HepG2 (cell line): Measurements from ENCODE around the gene GSTK1. TPM values are rescaled to one million over a fixed set of nuclear protein-coding genes. Genes with fewer than 3 reads are reported as not detected.
"Not testable (repeated sequence)": the region's sequence is repeated elsewhere in the genome, so short reads cannot be mapped to it uniquely, and the experiment has no call there.

Source experiments
- ATAC-seq: fragments of 200-7000 bp; cut with Tn5 transposase; 3 replicates; pipeline ENCODE4 v1.9.1; 2020; ENCODE audit warnings: mild to moderate bottlenecking, moderate library complexity
- BruUV-seq: library from RNA; stranded (reverse); fragments of 400-500 nt; replicated peaks from 2 replicates; lab custom pipeline; 2021; lab: Mats Ljungman, UMichigan
- CTCF ChIA-PET: fragments of 300-600 bp; formaldehyde crosslinking; extraction: SDS; loops from one replicate; lab custom pipeline; 2021; ENCODE audit warnings: low total read pairs, inconsistent platforms, low intra/inter-chr PET ratio; lab: Yijun Ruan, JAX
- POLR2A ChIA-PET: fragments of 350-600 bp; sonication (Branson Sonifier 250); formaldehyde crosslinking; loops from one replicate; lab custom pipeline; 2020; ENCODE audit warnings: antibody characterized with exemption, inconsistent platforms; lab: Yijun Ruan, JAX
- DNase-seq: peaks from one replicate; pipeline ENCODE4 v3.0.0-alpha.2; 2015; ENCODE audit warnings: low spot score
- FAIRE-seq: peaks from 3 replicates; lab custom pipeline; 2011; peaks lifted over from hg19 to GRCh38; lab: Jason Lieb, UNC
- H2AFZ ChIP-seq: one replicate; pipeline ENCODE4 v1.6.1; 2011; ENCODE audit warnings: low read length, inconsistent platforms
- H3K27ac ChIP-seq: fragments of 300-600 bp; 3 replicates; pipeline ENCODE4 v1.8.0; 2011; ENCODE audit warnings: mixed run types, mild to moderate bottlenecking, mixed read lengths, low read length, inconsistent platforms; ENCODE audit not compliant: insufficient read depth; ENCODE audit errors: extremely low read length
- H3K27me3 ChIP-seq, 2 experiments: fragments of 200-600 bp in 1 of 2; 2 replicates in 1 of 2; 3 replicates in 1 of 2; pipeline versions ENCODE4 v1.6.0 to v1.8.0; 2011; ENCODE audit warnings: low read length in 2 of 2, mild to moderate bottlenecking in 2 of 2, moderate library complexity in 2 of 2, inconsistent platforms in 1 of 2; ENCODE audit not compliant: insufficient read depth in 2 of 2, control insufficient read depth in 1 of 2
- H3K36me3 ChIP-seq, 2 experiments: fragments of 200-600 bp in 1 of 2; replicated peaks in 1 of 2; 2 replicates in 1 of 2; 3 replicates in 1 of 2; pipeline versions ENCODE4 v1.5.1 to v1.8.0; 2011; ENCODE audit warnings: low read length in 2 of 2, inconsistent platforms in 1 of 2; ENCODE audit not compliant: insufficient read depth in 2 of 2, control insufficient read depth in 1 of 2
- H3K4me1 ChIP-seq: 2 replicates; pipeline ENCODE4 v1.5.1; 2012; ENCODE audit warnings: low read length, inconsistent platforms; ENCODE audit not compliant: insufficient read depth
- H3K4me2 ChIP-seq: 2 replicates; pipeline ENCODE4 v1.6.0; 2011; ENCODE audit warnings: low read depth, low read length, inconsistent platforms
- H3K4me3 ChIP-seq, 3 experiments: fragments of 200-600 bp in 1 of 3; sonication (generic), shearing (Covaris generic) in 1 of 3; replicated peaks in 1 of 3; 2 replicates each; pipeline ENCODE4 v1.5.1; 2011 to 2016; ENCODE audit warnings: low read length in 3 of 3, inconsistent platforms in 2 of 3, low read depth in 2 of 3, mild to moderate bottlenecking in 2 of 3, control low read depth in 1 of 3, mixed read lengths in 1 of 3; ENCODE audit not compliant: insufficient read depth in 1 of 3
- H3K79me2 ChIP-seq: one replicate; pipeline ENCODE4 v1.6.1; 2011; ENCODE audit warnings: low read length, inconsistent platforms; ENCODE audit not compliant: insufficient read depth
- H3K9ac ChIP-seq: 2 replicates; pipeline ENCODE4 v1.6.0; 2011; ENCODE audit warnings: mild to moderate bottlenecking, low read depth, low read length, inconsistent platforms; ENCODE audit not compliant: insufficient read depth
- H3K9me3 ChIP-seq: 2 replicates; pipeline ENCODE4 v1.5.1; 2012; ENCODE audit warnings: mild to moderate bottlenecking, low read length
- H4K20me1 ChIP-seq: 2 replicates; pipeline ENCODE4 v1.6.0; 2011; ENCODE audit warnings: inconsistent platforms, mild to moderate bottlenecking, low read length, moderate library complexity; ENCODE audit not compliant: insufficient read depth
- FLYWCH1 ChIP-seq: sonication (generic); formaldehyde crosslinking; IDR thresholded peaks from 2 replicates; pipeline ENCODE4 v1.8.1; 2023; ENCODE audit warnings: mild to moderate bottlenecking, missing genetic modification reagents
- FOXJ3 ChIP-seq: sonication (generic); formaldehyde crosslinking; IDR thresholded peaks from 2 replicates; pipeline ENCODE4 v1.4.0; 2020; ENCODE audit warnings: missing genetic modification reagents, mild to moderate bottlenecking, borderline replicate concordance
- MXD3 ChIP-seq: IDR thresholded peaks from 2 replicates; pipeline ENCODE4 v1.6.1; 2016; ENCODE audit warnings: mild to moderate bottlenecking, missing biosample characterization, missing genetic modification reagents
- NFE2 ChIP-seq: sonication (generic); formaldehyde crosslinking; IDR thresholded peaks from 2 replicates; pipeline ENCODE4 v1.4.0; 2020; ENCODE audit warnings: missing genetic modification reagents
- RBFOX2 ChIP-seq: fragments of 200-400 bp; formaldehyde crosslinking; IDR thresholded peaks from 2 replicates; pipeline ENCODE4 v1.6.1; 2017; ENCODE audit warnings: low read depth, mild to moderate bottlenecking, low read length
- SYNCRIP ChIP-seq: fragments of 200-400 bp; formaldehyde crosslinking; IDR thresholded peaks from 2 replicates; pipeline ENCODE4 v1.6.1; 2018; ENCODE audit warnings: mild to moderate bottlenecking, low read depth, low read length; ENCODE audit not compliant: insufficient read depth
- TOE1 ChIP-seq: sonication (generic); formaldehyde crosslinking; IDR thresholded peaks from 2 replicates; pipeline ENCODE4 v1.4.0; 2020; ENCODE audit warnings: mild to moderate bottlenecking, missing genetic modification reagents
- TRIM22 ChIP-seq: fragments of 450-650 bp; IDR thresholded peaks from 2 replicates; pipeline ENCODE4 v1.6.1; 2017
- YY1 ChIP-seq: IDR thresholded peaks from 2 replicates; pipeline ENCODE4 v1.6.1; 2011; ENCODE audit warnings: low read length, low read depth, moderate library complexity, mild to moderate bottlenecking; ENCODE audit not compliant: insufficient read depth, insufficient replicate concordance
- ZBTB38 ChIP-seq: sonication (generic); formaldehyde crosslinking; IDR thresholded peaks from 2 replicates; pipeline ENCODE4 v1.5.1; 2020; ENCODE audit warnings: mild to moderate bottlenecking, missing genetic modification reagents
- ZNF556 ChIP-seq: sonication (generic); formaldehyde crosslinking; IDR thresholded peaks from 2 replicates; pipeline ENCODE4 v1.4.0; 2020; ENCODE audit warnings: mild to moderate bottlenecking, missing genetic modification reagents, borderline replicate concordance
- ZNF615 ChIP-seq: sonication (generic); formaldehyde crosslinking; IDR thresholded peaks from 2 replicates; pipeline ENCODE4 v1.5.0; 2020; ENCODE audit warnings: mild to moderate bottlenecking, missing genetic modification reagents, borderline replicate concordance
- ZNF883 ChIP-seq: sonication (generic); formaldehyde crosslinking; IDR thresholded peaks from 2 replicates; pipeline ENCODE4 v1.5.1; 2020; ENCODE audit warnings: mild to moderate bottlenecking, missing genetic modification reagents; ENCODE audit errors: not compliant biosample characterization
- ZUFSP ChIP-seq: sonication (generic); formaldehyde crosslinking; IDR thresholded peaks from 2 replicates; pipeline ENCODE4 v1.9.0; 2021; ENCODE audit warnings: missing genetic modification reagents, mild to moderate bottlenecking, borderline replicate concordance
- WGBS: methylation state at CpG from one replicate; pipeline ENCODE4 v1.1.6; 2017; ENCODE audit warnings: low lambda C conversion rate; 5-methylcytosine and 5-hydroxymethylcytosine counted together
- in situ Hi-C: cut with HindIII; loops from 2 replicates; pipeline ENCODE4 v1.10.0; 2017; ENCODE audit warnings: low pct_unique_long_range_greater_than_20kb; ENCODE audit not compliant: extremely low pct_ligation_motif_present
- intact Hi-C: fragments of 100-400 bp; cut with micrococcal nuclease; formaldehyde crosslinking; loops from one replicate; pipeline ENCODE4 v1.10.0; 2022; ENCODE audit not compliant: unreplicated experiment
- polyA plus RNA-seq, 8 experiments: library from polyadenylated mRNA; depleted of rRNA in 3 of 8; stranded (reverse) in 7 of 8; unstranded in 1 of 8; fragments of >200 nt; fragmentation: Illumina TruSeq in 4 of 8; extraction: Trizol in 4 of 8; gene quantifications; 2 replicates each; pipeline versions ENCODE4 v1.2.1 to v1.2.3, GENCODE V29; 2011 to 2016; ENCODE audit warnings: low read depth in 4 of 8, missing spikeins in 1 of 8, mixed read lengths in 1 of 8; ENCODE audit not compliant: insufficient read depth in 1 of 8
- total RNA-seq, 5 experiments: library from RNA; depleted of rRNA; stranded (reverse); fragments of >200 nt; fragmentation: Illumina TruSeq; extraction: Trizol; gene quantifications; 2 replicates each; pipeline ENCODE4 v1.2.3, GENCODE V29; 2016; ENCODE audit warnings: low read depth in 1 of 5

GSTK1 gene
- total and polyA plus RNA-seq, 2 of the 13 experiments (the other 11 are each of a cell fraction or from before 2014, with no cell fraction given), result 64.6 to 92.1 TPM

GRCh38 chr7:143264196-143264568 lies 941 bp downstream of the GSTK1 start:
- peaks cover 35% of the 10 kb centered on the region for H3K4me1 ChIP-seq
- 69% methylated on average over 15 of the region's 15 CpGs for WGBS
- H3K4me3 ChIP-seq, result peak overlapping the region; percentile 80 to 94 (median 94)
- CTCF ChIA-PET, in situ Hi-C loops, ATAC-seq, H4K20me1 ChIP-seq, H3K27me3 ChIP-seq, H3K9me3 ChIP-seq, H2AFZ ChIP-seq, BruUV-seq, DNase-seq, FAIRE-seq: not testable (repeated sequence)
- intact Hi-C loops, result loop anchor here (2.0 kb wide), 1 partner anchor 15 kb away; no protein-coding TSS in a partner anchor
- H3K27ac ChIP-seq, result peak overlapping the region; percentile 92
- H3K4me2 ChIP-seq, result peak overlapping the region; percentile 77
- POLR2A ChIA-PET, result interaction anchor here (1.2 to 3.6 kb wide), 10 partner anchors 15 to 129 kb away, joined by 5 to 44 read pairs (median 12); partner anchors contain the start of gene CASP2
- TF ChIP-seq ZNF883 (CRISPR knock-in tag), result peak; percentile 8
- peak; percentile 71 for TF ChIP-seq ZBTB38 (CRISPR knock-in tag)
- H3K36me3 ChIP-seq, result peaks cover 4 to 18% of the 10 kb centered on the region in 2 experiments; a peak in 4 of 5 replicates
- peak overlapping the region; percentile 88 for H3K9ac ChIP-seq
- peaks cover 12% of the 10 kb centered on the region for H3K79me2 ChIP-seq

GRCh38 chr7:143265017-143265693 lies 1.9 kb downstream of the GSTK1 start:
- WGBS, result 91% methylated on average over 7 of the region's 15 CpGs
- no peak overlapping the region for H2AFZ ChIP-seq
- in situ Hi-C loops, result no loop called here
- no peak overlapping the region for H3K27ac ChIP-seq
- H3K4me1 ChIP-seq, result peaks cover 27% of the 10 kb centered on the region
- ATAC-seq, result no peak
- H3K27me3 ChIP-seq, result no peaks in the 10 kb centered on the region; a peak in 1 of 5 replicates
- FAIRE-seq, result no peak
- H4K20me1 ChIP-seq, result no peaks in the 10 kb centered on the region
- H3K79me2 ChIP-seq, result peaks cover 12% of the 10 kb centered on the region
- H3K4me2 ChIP-seq, result peak overlapping the region; percentile 77
- H3K36me3 ChIP-seq, result peaks cover 5 to 23% of the 10 kb centered on the region in 2 experiments; a peak in 4 of 5 replicates
- CTCF ChIA-PET, result no interaction called here
- BruUV-seq, result no TSS peak
- intact Hi-C loops, result loop anchor here (2.0 kb wide), 1 partner anchor 14 kb away; no protein-coding TSS in a partner anchor
- no peak overlapping the region for H3K9ac ChIP-seq
- H3K9me3 ChIP-seq, result no peaks in the 10 kb centered on the region
- DNase-seq, result no peak
- H3K4me3 ChIP-seq, result no peak overlapping the region
- POLR2A ChIA-PET, result interaction anchor here (3.6 kb wide), 1 partner anchor 22 kb away, joined by 44 read pairs; the partner anchor contains the start of gene CASP2
- no peak for TF ChIP-seq NFE2
- no peak for TF ChIP-seq ZNF615 (CRISPR knock-in tag)
- TF ChIP-seq MXD3 (CRISPR knock-in tag), result no peak
- TF ChIP-seq FLYWCH1, result no peak
- no peak for TF ChIP-seq ZUFSP
- no peak for TF ChIP-seq TOE1 (CRISPR knock-in tag)
- no peak for TF ChIP-seq FOXJ3 (CRISPR knock-in tag)
- no peak for TF ChIP-seq TRIM22
- no peak for TF ChIP-seq ZNF556 (CRISPR knock-in tag)
- no peak for TF ChIP-seq RBFOX2
- TF ChIP-seq SYNCRIP, result no peak
- no peak for TF ChIP-seq YY1
